ENCODE results near the gene CTIF.

- TF ChIP-seq CTCF (IDR thresholded peaks at IDR 0.05) (no peak), POLR2A (IDR thresholded peaks at IDR 0.05) (no peak), EP300 (IDR thresholded peaks at IDR 0.05; ENCODE audit: low read depth) (no peak), POLR2AphosphoS5 (IDR thresholded peaks at IDR 0.05) (no peak)
These were observed 53.8 kb downstream of the CTIF start for GRCh38 chr18:48592540-48593171.

Measured in transverse colon (tissue), 4 donors.